Myometrial cell (primary cell): ENCODE data around the gene KIAA1191. TPM values are rescaled to one million over a fixed set of nuclear protein-coding genes. Genes with fewer than 3 reads are reported as not detected.

ENCODE experiments used
- total RNA-seq: library from RNA; depleted of rRNA; stranded (reverse); fragments of >200 nt; gene quantifications from 2 replicates; pipeline ENCODE4 v1.2.3, GENCODE V29; 2015

The KIAA1191 gene
- total RNA-seq = 104 and 118 TPM in 2 replicates

GRCh38 chr5:176361437-176362232 lies at the start of gene KIAA1191:
TSS of gene KIAA1191 (minus strand) at chr5:176361764. CDS start at chr5:176359508, 2,256 bp downstream.

DNA sequence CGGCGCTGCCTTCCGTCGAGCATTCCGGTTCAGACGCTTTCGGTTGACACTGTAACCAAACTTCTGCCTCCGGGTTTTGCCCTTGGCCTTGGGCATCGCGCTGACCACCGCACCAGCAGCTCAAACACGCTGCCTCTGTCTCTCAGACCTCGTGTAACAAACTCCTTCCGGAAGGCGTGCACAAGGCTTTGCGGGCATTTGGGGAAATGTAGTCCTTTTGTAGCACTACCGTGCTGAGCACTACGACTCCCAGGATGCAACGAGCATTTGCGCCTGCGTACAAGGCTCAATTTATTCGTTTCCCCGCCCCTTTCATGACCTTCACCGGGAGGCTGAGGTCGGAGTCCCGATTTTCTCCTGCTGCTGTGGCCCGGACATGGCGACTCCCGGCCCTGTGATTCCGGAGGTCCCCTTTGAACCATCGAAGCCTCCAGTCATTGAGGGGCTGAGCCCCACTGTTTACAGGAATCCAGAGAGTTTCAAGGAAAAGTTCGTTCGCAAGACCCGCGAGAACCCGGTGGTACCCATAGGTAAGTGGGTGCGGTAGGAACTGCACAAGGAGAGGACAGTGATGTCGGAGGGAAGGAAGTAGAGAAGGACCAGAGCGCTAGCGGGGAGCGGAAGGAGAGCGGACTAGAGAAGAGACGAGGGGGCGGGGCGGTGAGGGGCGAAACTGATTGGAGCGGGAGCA lies 27.0 kb upstream of the KIAA1191 start, which contains the start of the genes HIGD2A and NOP16:
Gene HIGD2A, plus strand, starts transcription at position 308 of the 691 bp plus-strand sequence. Its CDS starts 69 bp downstream, at position 377.
Gene NOP16, minus strand, starts transcription at position 155 of the 691 bp plus-strand sequence. Its CDS starts 59 bp downstream, at position 96.

GRCh38 chr5:176365351-176366231 lies 4.0 kb upstream of the KIAA1191 start, which contains the start of gene ARL10:
TSS of gene ARL10 (plus strand) at chr5:176365487. CDS start at chr5:176365564, 77 bp downstream.

Other genes starting within 250 kb of the KIAA1191 start
- gene SIMC1, start 123.3 kb downstream of the KIAA1191 start, total RNA-seq = 4.9 and 5.7 TPM in 2 replicates
- gene ARL10, start 3.7 kb upstream of the KIAA1191 start, total RNA-seq = 2.0 and 3.4 TPM in 2 replicates
- gene NOP16, start 26.8 kb upstream of the KIAA1191 start, total RNA-seq = 6.3 and 7.8 TPM in 2 replicates
- 92.0 and 100 TPM in 2 replicates for gene HIGD2A, start 27.0 kb upstream of the KIAA1191 start, total RNA-seq
- gene CLTB, start 54.8 kb upstream of the KIAA1191 start, total RNA-seq = 130 and 133 TPM in 2 replicates
- gene FAF2, start 86.6 kb upstream of the KIAA1191 start, total RNA-seq = 36.0 and 48.2 TPM in 2 replicates
- gene RNF44, start 175.6 kb upstream of the KIAA1191 start, total RNA-seq = 0.58 and 1.4 TPM in 2 replicates
- gene CDHR2, start 187.6 kb upstream of the KIAA1191 start, total RNA-seq = not detected in 2 replicates
- gene GPRIN1, start 248.4 kb upstream of the KIAA1191 start, total RNA-seq = 4.3 and 5.3 TPM in 2 replicates